GM19239 (cell line): ENCODE measurements around the gene NUDT4B.
"Not testable (repeated sequence)": the region's sequence is repeated elsewhere in the genome, so short reads cannot be mapped to it uniquely, and the experiment has no call there.

ENCODE experiments used
- DNase-seq: peaks from one replicate; pipeline ENCODE4 v3.0.0; 2011; ENCODE audit warnings: low spot score; ENCODE audit not compliant: insufficient read length
- FAIRE-seq: peaks from 2 replicates; lab custom pipeline; 2011; peaks lifted over from hg19 to GRCh38; lab: Jason Lieb, UNC

NUDT4B gene

DNA sequence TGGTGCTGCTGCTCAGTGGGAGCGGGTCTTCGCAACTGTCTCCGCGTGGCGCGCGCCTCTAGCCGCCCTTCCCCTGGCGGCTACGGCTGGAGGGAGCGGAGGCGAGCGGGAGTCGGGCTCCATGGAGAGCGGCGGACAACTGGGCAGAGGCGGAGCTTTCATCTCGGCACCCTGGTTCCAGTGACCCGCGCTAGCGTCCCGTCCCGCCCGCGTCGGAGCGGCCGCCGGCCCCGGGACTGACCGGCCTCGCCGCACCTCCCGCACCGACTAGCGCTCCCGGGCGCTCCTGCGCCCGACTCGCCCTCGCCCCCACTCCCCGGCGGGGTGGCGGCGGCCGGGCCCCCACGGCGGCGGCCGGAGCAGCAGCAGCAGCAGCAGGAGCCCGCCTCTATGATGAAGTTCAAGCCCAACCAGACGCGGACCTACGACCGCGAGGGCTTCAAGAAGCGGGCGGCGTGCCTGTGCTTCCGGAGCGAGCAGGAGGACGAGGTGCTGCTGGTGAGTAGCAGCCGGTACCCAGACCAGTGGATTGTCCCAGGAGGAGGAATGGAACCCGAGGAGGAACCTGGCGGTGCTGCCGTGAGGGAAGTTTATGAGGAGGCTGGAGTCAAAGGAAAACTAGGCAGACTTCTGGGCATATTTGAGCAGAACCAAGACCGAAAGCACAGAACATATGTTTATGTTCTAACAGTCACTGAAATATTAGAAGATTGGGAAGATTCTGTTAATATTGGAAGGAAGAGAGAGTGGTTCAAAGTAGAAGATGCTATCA, at the start of gene NUDT4B:
TSS of gene NUDT4B (plus strand) at position 212 of the 772 bp plus-strand sequence. CDS start at position 391, 179 bp downstream.
- DNase-seq, FAIRE-seq: not testable (repeated sequence)

DNA sequence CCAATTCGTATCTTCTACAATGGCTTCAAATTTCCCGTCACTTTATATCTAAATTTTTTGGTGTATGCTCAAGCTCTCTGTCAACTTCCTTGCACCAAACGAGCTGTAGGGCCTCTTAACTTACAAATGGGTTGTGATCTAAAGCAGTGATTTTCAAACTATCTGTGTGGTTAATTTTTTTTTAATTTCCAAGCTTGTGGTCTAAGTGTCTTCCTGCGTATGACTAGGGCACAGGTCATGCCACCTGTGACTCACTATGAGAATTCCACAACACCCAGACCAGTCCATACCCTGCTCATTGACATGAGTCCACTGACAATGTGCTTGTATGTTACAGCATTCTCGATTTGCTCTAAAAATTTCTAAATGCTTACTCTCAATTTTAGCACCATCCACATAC, 49.2 kb upstream of the NUDT4B start:
- DNase-seq, FAIRE-seq: not testable (repeated sequence)

DNA sequence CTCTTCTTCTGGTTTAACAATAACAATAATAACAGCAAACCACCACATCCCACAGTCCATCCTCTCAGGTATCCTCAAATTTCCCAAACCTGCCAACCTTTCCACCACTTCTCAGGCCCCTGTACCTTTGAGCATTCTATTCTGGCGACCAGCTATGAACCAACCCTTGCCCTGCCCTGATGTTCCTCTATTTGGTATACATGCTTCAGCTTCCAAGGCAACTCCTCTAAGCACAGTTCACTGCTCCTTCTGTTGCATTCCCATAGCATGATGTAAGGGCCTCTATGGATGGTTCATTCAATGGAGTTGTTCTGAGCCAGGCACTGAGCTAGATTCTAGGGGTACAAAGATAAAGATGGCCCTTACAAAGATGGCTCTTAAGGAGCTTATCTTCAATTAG, 46.3 kb upstream of the NUDT4B start:
- not testable (repeated sequence) for DNase-seq, FAIRE-seq

DNA sequence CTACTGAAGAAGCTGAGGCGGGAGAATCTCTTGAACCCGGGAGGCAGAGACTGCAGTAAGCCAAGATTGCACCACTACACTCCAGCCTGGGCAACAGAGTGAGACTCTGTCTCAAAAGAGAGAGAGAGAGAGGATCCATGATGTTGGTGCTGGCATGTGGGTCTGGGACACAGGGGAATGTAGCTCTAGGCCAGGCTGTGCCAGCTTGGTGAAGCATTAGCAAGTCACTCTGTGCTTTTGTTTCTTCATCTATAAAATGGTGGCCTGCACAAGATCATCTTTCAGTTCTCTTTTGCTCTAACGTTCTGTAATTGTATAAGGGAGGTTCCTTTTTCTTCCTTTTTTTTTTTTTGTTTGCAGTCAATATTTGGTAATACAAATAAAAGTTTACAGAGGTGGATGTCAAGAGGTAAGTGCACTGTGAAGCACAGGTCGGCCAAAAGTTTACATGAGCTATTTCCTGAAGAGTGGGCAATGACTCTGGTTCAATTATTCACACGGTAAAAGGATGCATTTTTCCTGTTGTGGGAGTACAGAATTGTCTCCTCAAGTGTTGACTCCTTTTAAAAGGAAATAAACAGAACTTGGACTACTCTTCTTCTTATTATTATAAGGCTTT, 44.5 kb upstream of the NUDT4B start:
- FAIRE-seq, DNase-seq: not testable (repeated sequence)

DNA sequence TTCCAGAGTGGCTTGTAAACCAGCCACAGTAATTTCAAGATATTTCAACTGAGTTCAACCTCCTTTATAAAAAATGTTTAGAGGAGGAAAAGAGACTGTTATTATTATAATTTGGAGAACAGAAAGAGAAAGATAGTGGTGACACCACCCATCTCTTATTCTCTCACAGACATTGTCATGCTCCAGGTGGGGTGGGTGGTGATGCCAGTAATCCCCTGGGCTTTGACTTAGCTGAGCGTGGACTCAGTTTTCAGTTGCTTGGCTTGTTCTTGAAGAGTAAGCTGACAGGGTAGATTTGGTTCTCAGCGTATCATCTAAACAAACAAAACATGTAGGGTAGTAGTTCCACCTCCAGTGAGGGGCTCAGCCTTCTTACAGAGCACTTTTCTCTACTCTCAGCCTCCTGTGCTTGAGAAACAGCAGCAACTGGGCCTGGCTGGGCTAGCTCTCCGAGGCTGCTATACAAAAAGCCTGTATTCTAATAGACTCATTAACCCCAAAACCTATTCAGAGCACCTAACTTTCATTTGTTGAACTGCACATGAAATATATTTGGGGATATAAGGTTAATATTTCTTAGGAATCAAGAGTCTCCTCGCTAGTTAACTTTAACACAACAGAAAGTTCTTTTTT, 43.1 kb upstream of the NUDT4B start:
- FAIRE-seq, DNase-seq: not testable (repeated sequence)

DNA sequence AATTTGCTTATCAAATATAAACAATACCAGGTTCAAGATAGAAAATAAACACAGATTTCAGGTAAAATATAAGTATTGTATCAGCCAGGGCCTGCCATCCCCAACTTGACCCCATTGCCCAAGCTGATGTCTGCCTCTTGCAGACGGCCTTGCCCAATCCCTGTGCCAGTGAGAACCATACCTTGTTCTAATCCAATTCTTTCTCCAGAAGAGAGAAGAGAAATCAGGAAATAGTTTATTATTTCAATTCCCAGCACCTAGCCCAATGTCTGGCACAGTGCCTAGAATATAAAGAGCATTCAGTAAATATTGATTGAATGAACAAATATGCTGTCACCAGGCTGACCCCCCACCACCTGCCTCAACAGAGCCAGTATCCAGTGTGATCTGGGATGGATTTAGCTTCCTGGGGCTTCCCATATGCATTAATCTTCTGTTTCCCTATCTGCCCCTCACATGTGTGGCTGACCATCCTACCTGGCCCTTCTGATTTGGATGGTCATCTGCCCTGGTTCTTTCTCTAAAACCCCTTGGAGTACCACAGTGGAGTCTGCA, 39.7 kb upstream of the NUDT4B start:
- not testable (repeated sequence) for FAIRE-seq, DNase-seq

DNA sequence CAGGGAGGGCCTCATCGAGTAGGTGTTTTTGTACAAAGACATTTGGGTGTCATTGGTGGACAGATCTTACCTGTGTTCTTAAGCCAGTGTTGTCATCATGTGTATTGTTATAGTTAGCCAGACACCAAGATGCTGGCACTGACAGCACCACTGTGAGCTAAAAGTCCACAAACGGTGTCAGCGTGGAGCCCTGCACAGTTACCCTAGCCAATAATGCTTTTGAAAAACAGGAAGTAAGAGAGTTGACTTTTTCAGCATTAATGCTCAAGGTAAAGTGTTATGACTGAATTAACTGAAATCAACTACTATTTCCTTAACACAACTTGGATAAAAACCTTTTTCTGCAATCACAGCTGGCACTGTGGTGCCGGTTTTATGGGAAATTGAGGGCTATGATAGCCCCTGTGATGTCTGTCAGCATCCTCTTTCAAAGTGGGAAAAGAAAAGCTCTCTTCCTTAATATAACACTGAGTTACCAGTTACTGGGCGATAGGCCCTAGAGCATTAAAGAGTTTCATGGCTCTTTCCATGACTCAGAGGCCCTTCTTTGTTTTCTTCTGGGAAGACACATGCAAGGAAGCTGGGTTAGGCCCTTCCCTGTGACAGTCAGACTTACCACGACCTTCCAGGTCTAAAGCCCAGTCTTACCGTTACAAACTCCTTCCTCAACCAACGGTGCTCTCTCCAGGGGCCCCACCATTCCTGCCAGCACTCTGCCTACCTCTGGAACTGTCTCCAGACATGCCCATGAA, 37.6 kb upstream of the NUDT4B start:
- not testable (repeated sequence) for DNase-seq, FAIRE-seq

DNA sequence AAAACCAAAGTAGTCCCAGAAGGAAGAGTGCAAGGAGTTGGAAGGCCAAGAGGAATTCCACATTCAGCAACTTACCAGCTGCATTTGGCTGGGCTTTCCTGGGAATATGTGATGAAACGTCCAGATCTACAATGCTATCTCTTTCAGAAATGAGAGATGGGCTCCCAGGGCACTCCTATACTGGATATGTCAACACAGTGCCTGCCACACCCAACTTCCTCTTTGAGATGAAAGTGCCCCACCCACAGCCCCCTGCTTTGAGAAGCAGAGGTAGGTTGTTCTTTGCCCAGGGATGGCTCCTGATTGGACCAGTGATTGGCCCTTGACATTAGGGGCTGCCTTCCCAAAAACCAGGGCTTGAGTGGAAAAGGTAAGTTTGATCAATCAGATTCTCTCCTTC, 36.2 kb upstream of the NUDT4B start:
- not testable (repeated sequence) for DNase-seq, FAIRE-seq

DNA sequence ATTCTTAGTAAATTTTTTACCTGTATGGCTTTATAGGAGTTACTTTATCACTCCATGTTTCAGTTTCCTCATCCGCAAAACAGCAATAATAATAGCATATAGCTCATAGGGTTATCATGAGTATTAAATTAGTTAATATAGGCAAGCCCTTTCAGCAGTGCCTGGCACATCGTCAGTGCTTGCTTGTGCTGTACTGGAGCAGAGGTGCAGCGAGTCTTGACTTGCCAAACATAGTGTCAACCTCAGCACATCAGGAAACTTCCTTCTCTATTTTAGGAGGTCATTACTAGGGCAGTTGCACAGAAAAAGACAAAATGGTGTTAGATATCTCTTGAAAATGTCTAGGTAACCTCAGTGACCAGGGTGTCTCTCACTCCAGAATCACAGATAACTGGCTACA, 33.1 kb upstream of the NUDT4B start:
- FAIRE-seq, DNase-seq: not testable (repeated sequence)

DNA sequence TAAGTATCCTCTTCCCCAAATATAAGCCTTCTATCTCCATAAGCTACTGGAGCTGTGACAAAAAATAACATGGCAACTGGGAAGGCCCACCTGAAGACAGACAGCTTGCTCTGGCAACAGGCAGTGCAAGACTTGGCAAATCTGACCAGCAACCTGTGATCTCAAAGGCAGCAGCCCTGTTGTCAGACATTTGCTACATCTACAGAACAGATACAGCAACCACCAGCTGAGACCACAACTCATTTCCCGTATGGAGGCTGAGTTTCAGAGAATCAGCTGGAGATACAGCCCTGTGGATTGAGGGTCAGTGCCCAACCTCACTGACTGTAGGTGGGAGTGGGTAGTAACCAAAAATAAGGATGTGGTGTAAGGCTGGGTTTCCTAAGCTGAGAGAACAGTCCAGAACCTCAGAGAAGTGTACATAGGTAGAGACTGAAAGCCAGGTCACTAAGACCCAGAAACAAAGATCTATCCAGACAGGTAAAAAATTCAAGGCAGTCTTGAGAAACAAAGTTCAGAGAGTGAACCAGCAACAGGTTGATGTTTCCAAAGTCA, 31.5 kb upstream of the NUDT4B start:
- not testable (repeated sequence) for DNase-seq, FAIRE-seq

DNA sequence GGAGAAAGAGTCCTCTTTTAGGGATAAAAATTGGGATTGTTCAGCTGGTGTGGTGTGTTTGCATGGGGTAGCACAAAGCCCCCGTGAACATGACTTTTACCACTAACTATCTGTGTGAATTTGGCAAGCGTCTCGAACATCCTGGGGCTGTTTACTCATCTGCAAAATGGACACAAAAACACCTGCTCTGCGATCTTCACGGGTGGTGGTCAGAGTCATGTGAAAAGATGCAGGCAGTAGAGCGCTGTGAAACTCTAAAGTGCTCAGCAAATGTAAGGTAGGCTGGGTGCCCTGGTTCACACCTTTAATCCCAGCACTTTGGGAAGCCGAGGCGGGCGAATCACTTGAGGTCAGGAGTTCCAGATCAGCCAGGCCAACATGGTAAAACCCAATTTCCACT, 27.7 kb upstream of the NUDT4B start:
- DNase-seq, FAIRE-seq: not testable (repeated sequence)

DNA sequence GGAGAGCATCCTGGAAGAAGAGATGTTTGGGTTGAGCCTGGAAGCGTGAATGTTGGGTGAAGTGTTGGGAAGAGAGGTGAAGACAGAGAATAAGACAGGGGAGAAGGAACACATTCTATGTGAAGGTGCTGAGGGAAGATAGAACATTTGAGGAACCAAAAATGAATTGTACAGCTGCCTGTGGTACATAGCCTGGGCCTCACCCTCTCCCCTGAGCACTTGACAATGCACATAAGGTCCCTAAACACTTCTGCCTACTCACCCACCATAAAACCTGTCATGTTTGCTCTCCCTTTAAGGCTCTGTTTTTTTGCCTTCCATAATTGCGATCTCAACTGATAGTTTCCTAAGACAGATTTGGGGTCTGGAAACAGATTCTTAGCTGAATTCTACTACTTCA, 25.8 kb upstream of the NUDT4B start:
- DNase-seq, FAIRE-seq: not testable (repeated sequence)

DNA sequence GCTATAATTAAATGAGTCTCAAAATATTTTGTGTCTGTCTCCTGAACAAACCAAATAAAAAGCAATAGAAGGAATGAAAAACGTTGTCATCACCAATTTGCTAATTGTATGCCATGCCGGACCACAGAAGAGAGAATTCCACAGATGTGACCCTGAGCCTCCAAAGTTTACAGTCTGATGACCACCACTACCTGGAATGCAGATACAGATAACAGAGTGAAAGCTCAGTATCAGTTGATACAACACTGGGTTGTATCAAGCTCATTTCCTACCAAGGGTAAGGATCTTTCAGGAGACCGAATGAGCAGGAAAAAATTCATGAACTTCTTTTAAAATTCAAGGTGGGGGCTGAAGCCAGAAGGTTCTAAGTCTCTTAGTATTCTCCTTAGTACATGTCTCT, 25.1 kb upstream of the NUDT4B start:
- FAIRE-seq, DNase-seq: not testable (repeated sequence)

DNA sequence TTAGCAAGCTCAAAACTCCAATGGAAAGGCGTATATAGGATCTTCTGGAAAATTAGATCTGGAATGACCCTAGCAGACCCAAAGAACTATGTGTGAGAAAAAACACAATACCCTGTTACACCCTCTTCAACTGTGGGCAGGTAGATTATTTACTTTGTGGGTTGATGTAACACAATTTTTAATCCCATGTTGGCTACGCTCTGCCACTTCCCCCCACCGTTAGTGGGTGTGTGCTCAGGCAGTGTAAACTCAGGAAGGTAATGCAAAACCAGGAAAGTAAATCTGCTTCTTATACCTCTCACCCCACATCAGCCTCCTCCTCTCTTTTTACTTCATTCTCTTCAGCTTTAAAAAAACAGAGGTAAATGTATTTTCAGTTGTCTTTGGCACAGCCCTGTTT, 23.7 kb upstream of the NUDT4B start:
- FAIRE-seq, DNase-seq: not testable (repeated sequence)

DNA sequence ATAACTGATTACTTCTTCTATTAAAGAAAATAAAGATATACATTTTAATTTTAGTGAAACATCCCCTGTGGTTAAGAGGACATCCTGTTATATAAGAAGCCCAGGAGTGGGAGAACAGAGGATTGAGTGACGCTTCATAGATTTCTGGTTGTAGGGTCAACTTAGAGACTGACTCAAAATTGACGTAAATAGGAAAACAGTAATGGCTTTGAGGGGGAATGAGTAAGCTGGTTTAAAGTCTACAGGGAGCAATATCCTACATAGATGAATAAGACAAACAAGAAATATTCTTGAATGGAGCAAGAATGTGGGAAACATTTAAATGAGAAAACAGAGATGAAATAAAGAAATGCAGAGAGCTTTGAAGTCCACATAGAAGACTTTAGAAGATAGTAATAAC, 20.7 kb upstream of the NUDT4B start:
- not testable (repeated sequence) for FAIRE-seq, DNase-seq

DNA sequence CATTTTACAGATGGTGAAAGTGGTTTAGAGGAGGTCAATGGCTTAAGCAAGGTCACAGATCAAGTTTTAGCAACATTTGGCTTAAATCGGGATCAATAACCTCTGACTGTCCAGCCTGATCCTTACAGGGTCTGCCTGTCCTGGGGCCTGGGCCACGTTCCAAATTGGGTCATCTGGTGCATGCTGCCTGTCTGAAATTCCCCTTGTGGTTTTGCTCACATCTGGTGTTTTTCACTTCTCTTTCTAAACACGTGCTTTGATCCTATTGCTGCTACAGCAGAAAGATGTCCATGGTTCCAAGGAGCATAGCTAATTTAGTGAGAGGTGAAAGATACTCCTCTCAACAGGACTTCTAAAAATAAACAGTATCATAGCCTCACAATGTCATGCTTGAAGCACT, 19.4 kb upstream of the NUDT4B start:
- FAIRE-seq, result peak; percentile 83
- not testable (repeated sequence) for DNase-seq

DNA sequence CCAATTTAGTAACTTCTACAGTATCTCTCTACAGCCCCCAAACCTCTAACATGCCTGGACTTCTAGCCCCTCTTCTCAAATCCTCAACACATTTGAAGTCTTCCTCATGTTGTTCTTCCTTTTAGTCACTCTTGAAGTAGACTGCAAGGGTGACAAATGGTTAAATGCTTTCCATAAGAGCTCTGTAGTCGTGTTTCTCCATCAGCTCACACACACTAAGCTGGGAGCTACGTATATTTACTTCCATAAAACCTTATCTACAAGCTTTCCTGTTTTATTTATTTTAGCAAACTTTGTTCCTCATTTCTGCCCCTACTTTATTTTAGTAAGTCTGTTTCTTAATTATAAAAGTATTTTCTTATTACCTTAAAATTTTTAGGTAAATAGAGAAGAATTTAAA, 19.0 kb upstream of the NUDT4B start:
- FAIRE-seq, DNase-seq: not testable (repeated sequence)

DNA sequence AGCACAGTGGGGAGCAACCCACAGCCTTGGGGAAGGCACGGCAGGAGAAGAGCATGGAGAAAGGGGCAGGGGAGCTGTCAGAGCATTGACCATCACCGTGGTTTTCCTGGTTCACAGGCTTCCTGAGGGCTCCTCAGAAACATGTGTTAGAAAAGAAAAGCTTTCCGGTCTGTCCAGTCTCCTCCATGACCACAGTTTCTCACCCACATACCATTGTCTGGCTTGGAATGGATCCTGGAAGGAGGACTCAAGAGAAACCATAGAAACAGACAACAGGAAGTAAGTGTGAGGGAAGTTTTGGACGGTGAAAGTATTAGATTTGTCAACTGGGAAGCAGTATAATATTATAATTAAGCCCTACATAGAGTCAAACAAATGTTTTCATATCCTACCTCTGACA, 16.3 kb upstream of the NUDT4B start:
- not testable (repeated sequence) for FAIRE-seq, DNase-seq

DNA sequence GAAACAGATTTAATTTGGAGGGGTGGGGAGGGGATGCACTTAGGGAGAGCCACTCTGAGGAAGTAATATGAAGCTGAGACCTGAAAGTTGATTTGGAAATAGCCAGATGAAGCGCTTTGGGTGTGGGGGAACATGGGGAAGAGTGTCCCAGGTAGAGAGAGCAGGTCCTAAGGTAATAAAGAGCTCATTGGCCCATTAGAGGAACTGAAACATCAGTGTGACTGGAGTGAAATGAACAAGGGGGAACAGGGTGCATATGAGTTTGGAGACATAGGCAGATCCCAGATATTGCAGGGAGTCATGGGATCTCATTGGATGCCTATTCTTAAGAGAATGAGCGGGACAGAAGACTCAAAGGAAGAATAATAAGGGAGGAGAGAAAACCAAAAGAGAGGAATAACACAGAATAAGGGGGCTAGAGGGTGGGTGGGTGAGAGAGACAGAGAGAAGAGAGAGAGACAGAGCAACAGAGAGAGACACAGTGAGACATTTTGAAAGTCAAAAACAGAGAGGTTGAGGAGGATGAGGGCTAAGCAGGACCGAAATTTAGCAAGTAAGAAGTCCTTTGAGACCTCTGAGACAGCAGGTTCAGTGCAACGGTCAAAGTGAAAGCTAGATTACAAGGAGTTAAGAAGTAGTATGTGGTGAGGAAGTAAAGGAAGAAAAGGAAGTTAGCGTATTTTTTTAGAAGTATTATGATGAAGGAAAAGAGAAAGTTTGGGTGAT, 14.8 kb upstream of the NUDT4B start:
- DNase-seq, result not testable (repeated sequence)
- FAIRE-seq, result peak; percentile 99
